BJ (cell line): Measurements from ENCODE around the gene BCL2L1. TPM values are rescaled to one million over a fixed set of nuclear protein-coding genes. Genes with fewer than 3 reads are reported as not detected.

Experiments
- CTCF ChIA-PET: fragments of 350-600 bp; formaldehyde crosslinking; extraction: SDS; loops from one replicate; lab custom pipeline; 2021; ENCODE audit warnings: antibody characterized with exemption, inconsistent platforms; lab: Yijun Ruan, JAX
- POLR2A ChIA-PET: fragments of 300-600 bp; sonication (Branson Sonifier 250); formaldehyde crosslinking; extraction: SDS; loops from one replicate; lab custom pipeline; 2021; ENCODE audit warnings: antibody characterized with exemption; lab: Charles Lee
- DNase-seq: peaks from one replicate; pipeline ENCODE4 v3.0.0-alpha.2; 2011; ENCODE audit warnings: low read depth
- H3K27me3 ChIP-seq: 2 replicates; pipeline ENCODE4 v1.6.0; 2011; ENCODE audit warnings: low read length; ENCODE audit not compliant: control insufficient read depth, insufficient read depth
- H3K36me3 ChIP-seq: 2 replicates; pipeline ENCODE4 v1.5.1; 2011; ENCODE audit warnings: low read length; ENCODE audit not compliant: control insufficient read depth, insufficient read depth
- H3K4me3 ChIP-seq: 2 replicates; pipeline ENCODE4 v1.5.1; 2011; ENCODE audit warnings: low read depth, mild to moderate bottlenecking, control low read depth, low read length
- polyA plus RNA-seq: library from polyadenylated mRNA; depleted of rRNA; stranded (reverse); fragments of >200 nt; gene quantifications from 2 replicates; pipeline ENCODE4 v1.2.3, GENCODE V29; 2011
- TF ChIP-seq, protein P1 (sequence below): IDR thresholded peaks from 2 replicates; pipeline ENCODE4 v1.5.1; 2011; ENCODE audit warnings: low read depth, mild to moderate bottlenecking, control low read depth, inconsistent platforms, low read length, moderate library complexity; ENCODE audit not compliant: insufficient read depth

Gene BCL2L1
- polyA plus RNA-seq, 1 experiment = 90.7 TPM

DNA sequence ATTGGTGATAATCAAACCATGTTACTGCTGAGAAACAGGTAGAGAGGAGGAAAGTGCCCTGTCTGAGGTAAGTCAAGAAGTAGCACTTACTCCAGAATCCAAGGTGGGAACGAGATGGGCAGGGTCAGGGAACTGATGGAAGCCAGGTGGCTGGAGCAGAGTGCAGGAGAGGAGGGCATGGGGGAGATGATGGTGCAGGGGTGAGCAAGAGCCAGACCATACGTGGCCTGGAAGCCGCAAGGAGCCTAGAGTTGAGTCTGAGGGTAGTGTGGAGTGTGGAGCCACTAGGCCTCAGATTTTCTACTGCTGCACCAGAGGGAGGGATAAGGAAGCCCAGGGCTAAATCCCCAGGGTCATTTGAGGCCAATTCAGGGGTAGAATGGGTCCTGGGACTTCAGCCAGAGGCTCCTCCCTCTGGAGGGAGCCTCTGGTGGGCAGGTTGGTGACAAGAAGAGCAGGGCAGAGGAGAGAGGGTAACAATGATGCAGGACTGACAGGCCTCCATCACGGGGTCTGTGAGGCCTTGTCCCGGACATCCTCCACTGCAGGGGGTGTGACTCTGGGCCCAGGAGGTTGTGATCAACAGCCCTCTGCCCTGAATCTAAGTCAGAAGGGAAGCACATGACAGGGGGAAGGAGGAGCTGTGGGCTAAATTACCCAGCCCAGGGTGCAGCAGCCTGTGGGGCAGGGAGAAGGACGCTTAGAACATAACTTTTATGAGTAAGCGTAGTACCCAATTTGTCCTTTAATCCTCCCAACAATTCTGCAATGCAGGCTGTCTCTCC, 56.2 kb downstream of the BCL2L1 start:
- TF ChIP-seq, protein P1, sequence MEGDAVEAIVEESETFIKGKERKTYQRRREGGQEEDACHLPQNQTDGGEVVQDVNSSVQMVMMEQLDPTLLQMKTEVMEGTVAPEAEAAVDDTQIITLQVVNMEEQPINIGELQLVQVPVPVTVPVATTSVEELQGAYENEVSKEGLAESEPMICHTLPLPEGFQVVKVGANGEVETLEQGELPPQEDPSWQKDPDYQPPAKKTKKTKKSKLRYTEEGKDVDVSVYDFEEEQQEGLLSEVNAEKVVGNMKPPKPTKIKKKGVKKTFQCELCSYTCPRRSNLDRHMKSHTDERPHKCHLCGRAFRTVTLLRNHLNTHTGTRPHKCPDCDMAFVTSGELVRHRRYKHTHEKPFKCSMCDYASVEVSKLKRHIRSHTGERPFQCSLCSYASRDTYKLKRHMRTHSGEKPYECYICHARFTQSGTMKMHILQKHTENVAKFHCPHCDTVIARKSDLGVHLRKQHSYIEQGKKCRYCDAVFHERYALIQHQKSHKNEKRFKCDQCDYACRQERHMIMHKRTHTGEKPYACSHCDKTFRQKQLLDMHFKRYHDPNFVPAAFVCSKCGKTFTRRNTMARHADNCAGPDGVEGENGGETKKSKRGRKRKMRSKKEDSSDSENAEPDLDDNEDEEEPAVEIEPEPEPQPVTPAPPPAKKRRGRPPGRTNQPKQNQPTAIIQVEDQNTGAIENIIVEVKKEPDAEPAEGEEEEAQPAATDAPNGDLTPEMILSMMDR = no peak
- ChIA-PET POLR2A (no interaction called here), CTCF (interaction anchor here (1.1 to 10.1 kb wide), 3 partner anchors 54 to 97 kb away, joined by 6 to 287 read pairs (median 6); partner anchors contain the start of gene BCL2L1)
- Histone ChIP-seq H3K27me3 (no peaks in the 10 kb centered on the region), H3K4me3 (no peak overlapping the region), H3K36me3 (peaks cover 14% of the 10 kb centered on the region)
- no peak for DNase-seq

GRCh38 chr20:31665753-31666152, 56.9 kb downstream of the BCL2L1 start:
- TF ChIP-seq, protein P1 = no peak
- DNase-seq = no peak
- Histone ChIP-seq H3K4me3 (no peak overlapping the region), H3K36me3 (peaks cover 12% of the 10 kb centered on the region), H3K27me3 (no peaks in the 10 kb centered on the region)
- ChIA-PET CTCF (interaction anchor here (1.2 to 10.1 kb wide), 4 partner anchors 18 to 172 kb away, joined by 3 to 287 read pairs (median 4); partner anchors contain the start of gene BCL2L1), POLR2A (no interaction called here)

DNA sequence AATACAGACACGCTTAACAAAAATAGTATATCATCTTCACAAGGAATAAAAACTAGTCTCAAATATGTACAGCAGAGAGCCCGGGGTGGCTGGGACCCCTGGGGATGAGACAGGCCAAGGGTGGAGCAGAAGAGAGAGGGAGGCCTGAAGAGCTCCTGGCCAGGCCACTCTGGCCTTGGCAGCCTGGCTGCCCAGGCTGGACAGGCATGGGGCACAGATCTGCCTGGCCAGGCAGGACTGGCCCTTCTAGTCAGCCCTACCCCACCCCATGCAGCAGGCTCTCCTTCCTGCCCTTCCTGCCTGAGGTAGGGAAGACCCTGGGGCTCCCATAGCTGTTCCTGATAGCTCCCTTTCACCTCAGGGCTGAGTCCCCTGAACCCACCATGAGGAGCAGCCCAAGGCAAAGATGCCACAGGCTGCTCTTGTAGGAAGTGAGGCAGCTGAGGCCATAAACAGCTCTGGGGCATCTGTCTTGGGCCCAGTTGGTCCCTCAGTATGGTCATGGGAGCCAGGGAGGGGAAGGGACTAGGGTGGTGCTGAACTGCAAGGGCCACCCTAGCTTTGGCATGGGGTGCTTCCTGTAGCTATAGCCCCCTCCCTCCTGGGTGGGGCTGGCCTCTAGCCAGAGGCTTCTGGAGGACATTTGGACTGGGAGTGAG, 57.8 kb downstream of the BCL2L1 start:
- Histone ChIP-seq H3K36me3 (peaks cover 12% of the 10 kb centered on the region), H3K4me3 (no peak overlapping the region), H3K27me3 (no peaks in the 10 kb centered on the region)
- ChIA-PET CTCF (interaction anchor here (0.6 to 10.1 kb wide), 9 partner anchors 9 to 181 kb away, joined by 3 to 287 read pairs (median 3); partner anchors contain the start of genes BCL2L1 and FOXS1), POLR2A (no interaction called here)
- no peak for DNase-seq
- TF ChIP-seq, protein P1 = no peak

GRCh38 chr20:31663838-31664695, 58.6 kb downstream of the BCL2L1 start:
- ChIA-PET POLR2A (interaction anchor here (0.6 kb wide), 1 partner anchor 11 kb away, joined by 5 read pairs; no protein-coding TSS in a partner anchor), CTCF (interaction anchor here (0.6 to 10.1 kb wide), 9 partner anchors 10 to 181 kb away, joined by 3 to 287 read pairs (median 3); partner anchors contain the start of genes BCL2L1 and FOXS1)
- TF ChIP-seq, protein P1 = no peak

More at GRCh38 chr20:31663838-31664695, 58.6 kb downstream of the BCL2L1 start:
- Histone ChIP-seq H3K4me3 (no peak overlapping the region), H3K36me3 (peaks cover 12% of the 10 kb centered on the region), H3K27me3 (no peaks in the 10 kb centered on the region)
- no peak for DNase-seq
